ENCODE data around the gene FAM170B. TPM values are rescaled to one million over a fixed set of nuclear protein-coding genes. Genes with fewer than 3 reads are reported as not detected.

FAM170B gene
- total RNA-seq, 1 experiment from 2014 or later = not detected

- H2AFZ ChIP-seq = no peak overlapping the region
- no peaks in the 10 kb centered on the region for H3K9me3 ChIP-seq (ENCODE audit: insufficient read depth, low read depth)
- no peaks in the 10 kb centered on the region for H4K20me1 ChIP-seq (ENCODE audit: insufficient read depth)
- POLR2A ChIA-PET (ENCODE audit: unreplicated experiment) = no interaction called here
- H3K4me2 ChIP-seq = no peak overlapping the region
- 0 out of 2 replicates have a peak, but pooled peaks cover 5% of the 10 kb centered on the region for H3K27me3 ChIP-seq (ENCODE audit: insufficient read depth, low read depth)
- H3K27ac ChIP-seq = no peak overlapping the region
- no TSS peak for BruUV-seq (replicated peaks)
- H3K36me3 ChIP-seq (ENCODE audit: low read depth) = no peaks in the 10 kb centered on the region
- no peaks in the 10 kb centered on the region for H3F3A ChIP-seq (ENCODE audit: insufficient read depth, low read depth)
- no peak for TF ChIP-seq CTCF (conservative IDR thresholded peaks at IDR 0.05)
- TF ChIP-seq EZH2 (IDR thresholded peaks at IDR 0.05; ENCODE audit: low read depth) = no peak
- H3K4me1 ChIP-seq (replicated peaks; ENCODE audit: insufficient read depth) = no peaks in the 10 kb centered on the region
- no peak for DNase-seq
- no peaks in the 10 kb centered on the region for H3K9me2 ChIP-seq (ENCODE audit: insufficient read depth)
- no peak overlapping the region for H3K4me3 ChIP-seq
- no peaks in the 10 kb centered on the region for H3K79me2 ChIP-seq (ENCODE audit: low read depth)
- intact Hi-C loops (cut with micrococcal nuclease; ENCODE audit: unreplicated experiment) = no loop called here
- CTCF ChIA-PET = no interaction called here
These were observed 10.4 kb upstream of the FAM170B start for GRCh38 chr10:49144058-49144720.

GRCh38 chr10:49143249-49143648, 9.4 kb upstream of the FAM170B start:
- TF ChIP-seq EZH2 (IDR thresholded peaks at IDR 0.05; ENCODE audit: low read depth) (no peak), CTCF (conservative IDR thresholded peaks at IDR 0.05) (no peak)
- Histone ChIP-seq H3K27ac (no peak overlapping the region), H3K9me2 (ENCODE audit: insufficient read depth) (no peaks in the 10 kb centered on the region), H3K36me3 (ENCODE audit: low read depth) (no peaks in the 10 kb centered on the region), H3K4me3 (no peak overlapping the region), H2AFZ (no peak overlapping the region), H3K4me2 (no peak overlapping the region), H4K20me1 (ENCODE audit: insufficient read depth) (no peaks in the 10 kb centered on the region), H3K4me1 (replicated peaks; ENCODE audit: insufficient read depth) (no peaks in the 10 kb centered on the region), H3F3A (ENCODE audit: insufficient read depth, low read depth) (no peaks in the 10 kb centered on the region), H3K27me3 (ENCODE audit: insufficient read depth, low read depth) (0 out of 2 replicates have a peak, but pooled peaks cover 5% of the 10 kb centered on the region), H3K79me2 (ENCODE audit: low read depth) (no peaks in the 10 kb centered on the region), H3K9me3 (ENCODE audit: insufficient read depth, low read depth) (no peaks in the 10 kb centered on the region)
- BruUV-seq (replicated peaks) = no TSS peak
- intact Hi-C loops (cut with micrococcal nuclease; ENCODE audit: unreplicated experiment) = no loop called here
- DNase-seq = no peak
- ChIA-PET POLR2A (ENCODE audit: unreplicated experiment) (no interaction called here), CTCF (no interaction called here)

GRCh38 chr10:49141541-49142332, 7.9 kb upstream of the FAM170B start:
- H4K20me1 ChIP-seq (ENCODE audit: insufficient read depth) = no peaks in the 10 kb centered on the region
- ChIA-PET POLR2A (ENCODE audit: unreplicated experiment) (no interaction called here), CTCF (no interaction called here)
- no TSS peak for BruUV-seq (replicated peaks)
- H2AFZ ChIP-seq = no peak overlapping the region
- no peaks in the 10 kb centered on the region for H3K4me1 ChIP-seq (replicated peaks; ENCODE audit: insufficient read depth)
- no peaks in the 10 kb centered on the region for H3K79me2 ChIP-seq (ENCODE audit: low read depth)
- no peak overlapping the region for H3K4me3 ChIP-seq
- H3K36me3 ChIP-seq (ENCODE audit: low read depth) = no peaks in the 10 kb centered on the region
- H3F3A ChIP-seq (ENCODE audit: insufficient read depth, low read depth) = no peaks in the 10 kb centered on the region
- no peak overlapping the region for H3K27ac ChIP-seq
- H3K4me2 ChIP-seq = no peak overlapping the region
- no peaks in the 10 kb centered on the region for H3K9me3 ChIP-seq (ENCODE audit: insufficient read depth, low read depth)
- TF ChIP-seq CTCF (conservative IDR thresholded peaks at IDR 0.05) (no peak), EZH2 (IDR thresholded peaks at IDR 0.05; ENCODE audit: low read depth) (no peak)
- no peaks in the 10 kb centered on the region for H3K9me2 ChIP-seq (ENCODE audit: insufficient read depth)
- intact Hi-C loops (cut with micrococcal nuclease; ENCODE audit: unreplicated experiment) = no loop called here
- H3K27me3 ChIP-seq (ENCODE audit: insufficient read depth, low read depth) = 0 out of 2 replicates have a peak, but pooled peaks cover 5% of the 10 kb centered on the region
- DNase-seq = no peak
